T-cell (primary cell): ENCODE results near the gene ZRANB3. TPM values are rescaled to one million over a fixed set of nuclear protein-coding genes. Genes with fewer than 3 reads are reported as not detected.
"Not testable (repeated sequence)": the region's sequence is repeated elsewhere in the genome, so short reads cannot be mapped to it uniquely, and the experiment has no call there.

Source experiments
- ATAC-seq, 4 experiments: fragments of 200-7000 bp in 3 of 4; fragments of 150-1000 bp in 1 of 4; cut with Tn5 transposase; replicated peaks in 1 of 4; 1 replicate in 3 of 4; 2 replicates in 1 of 4; pipeline ENCODE4 v1.10.0; 2021; ENCODE audit warnings: moderate library complexity in 3 of 4, mild to moderate bottlenecking in 2 of 4, moderate number of reproducible peaks in 1 of 4
- CTCF ChIA-PET, 2 donors: fragments of 300-600 bp; sonication (Branson Sonifier 250); formaldehyde crosslinking; loops; one replicate each; lab custom pipeline; 2022; ENCODE audit warnings: antibody characterized with exemption in 2 of 2; lab: Charles Lee
- POLR2A ChIA-PET, 2 donors: fragments of 300-600 bp; sonication (Branson Sonifier 250); formaldehyde crosslinking; loops; one replicate each; lab custom pipeline; 2022; ENCODE audit warnings: antibody characterized with exemption in 2 of 2; lab: Charles Lee
- DNase-seq, 35 experiments: peaks; one replicate each; pipeline versions ENCODE4 v3.0.0 to v3.0.0-alpha.2; 2013 to 2023
- H3K27ac ChIP-seq: one replicate; pipeline ENCODE4 v1.5.1; 2013; ENCODE audit warnings: low read length
- H3K27me3 ChIP-seq, 2 experiments: replicated peaks in 1 of 2; 1 replicate in 1 of 2; 2 replicates in 1 of 2; pipeline versions ENCODE4 v1.6.1 to v1.7.0; 2013; ENCODE audit warnings: low read length in 1 of 2, mixed read lengths in 1 of 2; ENCODE audit not compliant: control insufficient read depth in 2 of 2, insufficient read depth in 2 of 2; ENCODE audit errors: extremely low read depth in 1 of 2
- H3K36me3 ChIP-seq, 2 donors: 1 replicate in 1 of 2; 2 replicates in 1 of 2; pipeline versions ENCODE4 v1.6.1 to v1.7.0; 2013; ENCODE audit warnings: low read length in 1 of 2; ENCODE audit not compliant: control insufficient read depth in 2 of 2, insufficient read depth in 1 of 2; ENCODE audit errors: extremely low read depth in 1 of 2
- H3K4me1 ChIP-seq, 2 experiments: 1 replicate in 1 of 2; 2 replicates in 1 of 2; pipeline versions ENCODE4 v1.6.1 to v1.7.0; 2013; ENCODE audit warnings: low read length in 2 of 2, mixed read lengths in 1 of 2; ENCODE audit not compliant: insufficient read depth in 2 of 2, control insufficient read depth in 1 of 2; ENCODE audit errors: extremely low read depth in 1 of 2
- H3K4me3 ChIP-seq, 2 donors: 1 replicate in 1 of 2; 2 replicates in 1 of 2; pipeline versions ENCODE4 v1.5.1 to v1.7.0; 2013; ENCODE audit warnings: mild to moderate bottlenecking in 2 of 2, low read length in 1 of 2, moderate library complexity in 1 of 2; ENCODE audit not compliant: control insufficient read depth in 1 of 2; ENCODE audit errors: extremely low read depth in 1 of 2
- H3K9me3 ChIP-seq: 2 replicates; pipeline ENCODE4 v1.7.0; 2013
- H3K27ac Mint-ChIP-seq, 2 donors: one replicate each; pipeline ENCODE4 v1.8.0; 2020 to 2021; ENCODE audit warnings: mild to moderate bottlenecking in 2 of 2, mixed read lengths in 2 of 2
- H3K27me3 Mint-ChIP-seq, 2 donors: one replicate each; pipeline ENCODE4 v1.8.0; 2021 to 2022; ENCODE audit warnings: mixed read lengths in 2 of 2
- H3K36me3 Mint-ChIP-seq: one replicate; pipeline ENCODE4 v1.8.0; 2021; ENCODE audit warnings: mixed read lengths
- H3K4me1 Mint-ChIP-seq, 3 donors: one replicate each; pipeline ENCODE4 v1.8.0; 2020 to 2022; ENCODE audit warnings: mixed read lengths in 3 of 3, mild to moderate bottlenecking in 1 of 3
- H3K4me3 Mint-ChIP-seq, 3 donors: one replicate each; pipeline ENCODE4 v1.8.0; 2020 to 2022; ENCODE audit warnings: mild to moderate bottlenecking in 3 of 3, mixed read lengths in 3 of 3, moderate library complexity in 3 of 3
- H3K9me3 Mint-ChIP-seq, 3 donors: one replicate each; pipeline ENCODE4 v1.8.0; 2020 to 2022; ENCODE audit warnings: mixed read lengths in 3 of 3
- WGBS: methylation state at CpG from one replicate; pipeline ENCODE4 v1.1.5; 2013; ENCODE audit warnings: missing lambda C conversion rate; ENCODE audit not compliant: insufficient coverage; 5-methylcytosine and 5-hydroxymethylcytosine counted together
- total RNA-seq, 35 experiments: library from RNA in 6 of 35; stranded (reverse) in 6 of 35; fragments of 120-200 nt in 1 of 35; gene quantifications; one replicate each; pipeline versions ENCODE4 v1.2.1 to v1.2.4 and lab custom pipeline; 2013 to 2026

Gene ZRANB3
- total RNA-seq, 5 donors from 2014 or later (not counting 1 experiment from before 2014, with no cell fraction given): 3.3 to 8.6 (median 5.3) TPM

GRCh38 chr2:135555311-135555710 is 24.3 kb upstream of the ZRANB3 start:
- H3K4me1 Mint-ChIP-seq: peaks cover 24 to 35% (median 25%) of the 10 kb centered on the region in 3 donors
- H3K36me3 ChIP-seq: peaks cover 0 to under 1% of the 10 kb centered on the region in 2 donors
- no peaks in the 10 kb centered on the region for H3K4me1 ChIP-seq
- H3K27me3 ChIP-seq: no peaks in the 10 kb centered on the region
- H3K9me3 Mint-ChIP-seq: no peaks in the 10 kb centered on the region
- ChIA-PET POLR2A (no interaction called here), CTCF (no interaction called here)
- DNase-seq (no peak), ATAC-seq (no peak)
- no CpG with 5 or more reads among the region's 4 CpGs for WGBS
- H3K9me3 ChIP-seq: no peaks in the 10 kb centered on the region
- H3K27ac ChIP-seq: no peak overlapping the region
- H3K4me3 ChIP-seq: no peak overlapping the region
- no peak overlapping the region for H3K4me3 Mint-ChIP-seq
- no peaks in the 10 kb centered on the region for H3K27me3 Mint-ChIP-seq
- peaks cover 22% of the 10 kb centered on the region for H3K36me3 Mint-ChIP-seq
- H3K27ac Mint-ChIP-seq: no peak overlapping the region

GRCh38 chr2:135552887-135553286 is 21.9 kb upstream of the ZRANB3 start:
- Histone ChIP-seq H3K27me3 (no peaks in the 10 kb centered on the region), H3K9me3 (no peaks in the 10 kb centered on the region), H3K4me3 (no peak overlapping the region), H3K4me1 (no peaks in the 10 kb centered on the region), H3K27ac (no peak overlapping the region), H3K36me3 (no peaks in the 10 kb centered on the region)
- ChIA-PET CTCF (no interaction called here), POLR2A (interaction anchor here in 1 of 2 donors (0.7 kb wide), 1 partner anchor 494 kb away, joined by 3 read pairs; no protein-coding TSS in a partner anchor)
- no peak for ATAC-seq
- H3K27me3 Mint-ChIP-seq: no peaks in the 10 kb centered on the region
- H3K27ac Mint-ChIP-seq: no peak overlapping the region
- H3K4me1 Mint-ChIP-seq: peaks cover 25 to 32% (median 27%) of the 10 kb centered on the region in 3 donors
- H3K4me3 Mint-ChIP-seq: no peak overlapping the region
- 100% methylated on average over 3 of the region's 4 CpGs for WGBS
- no peaks in the 10 kb centered on the region for H3K9me3 Mint-ChIP-seq
- no peak for DNase-seq
- H3K36me3 Mint-ChIP-seq: peaks cover 27% of the 10 kb centered on the region

- H3K9me3 ChIP-seq: no peaks in the 10 kb centered on the region
- CTCF ChIA-PET: no interaction called here
- no peak overlapping the region for H3K4me3 ChIP-seq
- no peaks in the 10 kb centered on the region for H3K4me1 ChIP-seq
- DNase-seq (no peak), ATAC-seq (no peak)
- WGBS: 100% methylated on average over 1 of the region's 5 CpGs
- H3K27me3 Mint-ChIP-seq: no peaks in the 10 kb centered on the region
- no peak overlapping the region for H3K27ac Mint-ChIP-seq
- POLR2A ChIA-PET: no interaction called here
- H3K36me3 Mint-ChIP-seq: peaks cover 27% of the 10 kb centered on the region
- H3K27me3 ChIP-seq: no peaks in the 10 kb centered on the region
- peaks cover 17 to 26% (median 26%) of the 10 kb centered on the region in 3 donors for H3K4me1 Mint-ChIP-seq
- no peak overlapping the region for H3K27ac ChIP-seq
- H3K4me3 Mint-ChIP-seq: no peak overlapping the region
- H3K36me3 ChIP-seq: no peaks in the 10 kb centered on the region
- H3K9me3 Mint-ChIP-seq: no peaks in the 10 kb centered on the region
Measured at GRCh38 chr2:135551356-135551755, 20.3 kb upstream of the ZRANB3 start.

GRCh38 chr2:135547311-135547710 is 16.3 kb upstream of the ZRANB3 start:
- Mint-ChIP-seq H3K4me1 (peaks cover 17 to 22% (median 22%) of the 10 kb centered on the region in 3 donors), H3K36me3 (peaks cover 8% of the 10 kb centered on the region), H3K27me3 (no peaks in the 10 kb centered on the region), H3K4me3 (no peak overlapping the region), H3K27ac (no peak overlapping the region), H3K9me3 (no peaks in the 10 kb centered on the region)
- ATAC-seq (no peak), DNase-seq (no peak)
- Histone ChIP-seq H3K9me3 (no peaks in the 10 kb centered on the region), H3K4me1 (peaks cover 0 to 5% of the 10 kb centered on the region in 2 experiments), H3K27me3 (no peaks in the 10 kb centered on the region), H3K27ac (no peak overlapping the region), H3K36me3 (no peaks in the 10 kb centered on the region), H3K4me3 (no peak overlapping the region)
- CTCF ChIA-PET: no interaction called here
- no CpG with 5 or more reads among the region's 3 CpGs for WGBS
- POLR2A ChIA-PET: no interaction called here

- DNase-seq: no peak
- Mint-ChIP-seq H3K27me3 (no peaks in the 10 kb centered on the region), H3K4me1 (peaks cover 17 to 23% (median 22%) of the 10 kb centered on the region in 3 donors), H3K4me3 (no peak overlapping the region), H3K27ac (no peak overlapping the region), H3K9me3 (no peaks in the 10 kb centered on the region), H3K36me3 (peaks cover 8% of the 10 kb centered on the region)
- ChIA-PET POLR2A (no interaction called here), CTCF (no interaction called here)
- H3K4me3 ChIP-seq: no peak overlapping the region
- no peaks in the 10 kb centered on the region for H3K9me3 ChIP-seq
- no peak overlapping the region for H3K27ac ChIP-seq
- peaks cover 0 to 5% of the 10 kb centered on the region in 2 experiments for H3K4me1 ChIP-seq
- no peak for ATAC-seq
- no peaks in the 10 kb centered on the region for H3K36me3 ChIP-seq
- no peaks in the 10 kb centered on the region for H3K27me3 ChIP-seq
- WGBS: 80% methylated on average over 2 of the region's 3 CpGs
Measured at GRCh38 chr2:135546436-135546835, 15.4 kb upstream of the ZRANB3 start.

GRCh38 chr2:135533545-135533944 is 2.5 kb upstream of the ZRANB3 start:
- not testable (repeated sequence) for H3K27me3 Mint-ChIP-seq, H3K36me3 ChIP-seq

More at GRCh38 chr2:135533545-135533944, 2.5 kb upstream of the ZRANB3 start:
- H3K4me3 ChIP-seq, H3K27me3 ChIP-seq, H3K36me3 Mint-ChIP-seq, H3K9me3 Mint-ChIP-seq, H3K27ac Mint-ChIP-seq, H3K27ac ChIP-seq, POLR2A ChIA-PET, DNase-seq, H3K9me3 ChIP-seq, ATAC-seq: not testable (repeated sequence)
- H3K4me1 Mint-ChIP-seq: peaks cover 23 to 31% (median 28%) of the 10 kb centered on the region in 3 donors
- H3K4me3 Mint-ChIP-seq: peak overlapping the region in 1 of 3 donors; percentile 13
- CTCF ChIA-PET: interaction anchor here in 1 of 2 donors (0.6 kb wide), 1 partner anchor 9 kb away, joined by 3 read pairs; no protein-coding TSS in a partner anchor
- H3K4me1 ChIP-seq: peaks cover 12 to 22% of the 10 kb centered on the region in 2 experiments
- WGBS: 95% methylated on average over 8 of the region's 15 CpGs
